Smooth muscle cell of the umbilical artery (primary cell): Measurements from ENCODE around the gene USP6NL. TPM values are rescaled to one million over a fixed set of nuclear protein-coding genes. Genes with fewer than 3 reads are reported as not detected.

Experiments used
- total RNA-seq: library from RNA; depleted of rRNA; stranded (reverse); fragments of >200 nt; gene quantifications from 2 replicates; pipeline ENCODE4 v1.2.3, GENCODE V29; 2014

The USP6NL gene
- 7.7 and 14.1 TPM in 2 replicates for total RNA-seq

DNA sequence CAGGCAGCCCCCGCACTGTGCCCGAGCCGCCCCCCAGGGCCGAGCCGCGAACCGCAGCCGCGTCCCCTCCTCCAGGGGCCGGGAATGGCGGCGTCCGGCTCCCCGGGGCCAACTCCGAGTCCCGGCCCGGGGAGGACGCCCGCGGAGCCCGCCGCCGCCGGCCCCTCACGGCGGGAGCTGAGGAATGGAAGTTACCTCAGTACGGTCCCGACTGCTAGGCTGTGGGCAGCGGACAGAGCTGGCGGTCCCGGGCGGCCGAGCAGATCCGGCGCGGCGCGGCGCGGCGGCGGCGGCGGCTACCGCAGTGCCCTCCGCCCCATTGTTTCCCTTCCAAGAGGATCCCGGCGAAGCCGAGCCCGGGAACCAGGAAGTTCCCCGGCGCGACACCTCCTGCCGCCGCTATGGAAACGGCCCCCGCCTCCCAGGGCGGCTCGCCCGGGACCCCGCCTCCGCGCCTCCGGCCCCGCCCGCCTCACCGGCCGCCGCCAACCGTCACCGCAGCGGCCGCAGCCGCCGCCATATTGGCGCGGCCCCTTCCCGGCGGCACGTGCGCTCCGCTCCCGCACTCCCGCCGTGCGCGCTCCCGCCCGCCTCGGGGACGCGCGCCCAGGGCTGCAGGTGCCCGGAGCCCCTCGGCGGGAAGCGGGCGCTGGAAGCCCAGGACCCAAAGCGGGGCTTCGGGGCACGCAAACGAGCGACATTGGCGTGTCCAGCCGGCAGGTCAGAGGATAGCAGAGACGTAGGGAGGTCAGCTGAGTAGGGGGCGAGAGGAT, at the start of gene USP6NL:
TSS of gene USP6NL (minus strand) at position 403 of the 773 bp plus-strand sequence. CDS start 14,016 bp downstream, outside the sequence.

Other genes starting within 250 kb of the USP6NL start
- 3.3 and 3.9 TPM in 2 replicates for gene ECHDC3, start 130.7 kb upstream of the USP6NL start, total RNA-seq
- 0.92 and 1.8 TPM in 2 replicates for gene PROSER2, start 211.7 kb upstream of the USP6NL start, total RNA-seq